Chondrocyte (in vitro differentiated cells): ENCODE data around the gene GADD45A. TPM values are rescaled to one million over a fixed set of nuclear protein-coding genes. Genes with fewer than 3 reads are reported as not detected.

Experiments
- DNase-seq: peaks from one replicate; pipeline ENCODE4 v3.0.0; 2021; ENCODE audit warnings: mixed read lengths, low spot score
- H3K27ac Mint-ChIP-seq: one replicate; pipeline ENCODE4 v1.8.0; 2021; ENCODE audit warnings: mild to moderate bottlenecking, moderate library complexity, mixed read lengths; ENCODE audit not compliant: unreplicated experiment
- H3K27me3 Mint-ChIP-seq: 2 replicates; pipeline ENCODE4 v1.8.0; 2021; ENCODE audit warnings: low read depth, mixed read lengths
- H3K36me3 Mint-ChIP-seq: 2 replicates; pipeline ENCODE4 v1.8.0; 2021; ENCODE audit warnings: low read depth, mixed read lengths
- H3K4me1 Mint-ChIP-seq: 2 replicates; pipeline ENCODE4 v1.8.0; 2021; ENCODE audit warnings: low read depth, mild to moderate bottlenecking, mixed read lengths
- H3K4me3 Mint-ChIP-seq: one replicate; pipeline ENCODE4 v1.8.0; 2021; ENCODE audit warnings: mild to moderate bottlenecking, moderate library complexity, mixed read lengths; ENCODE audit not compliant: unreplicated experiment
- H3K9me3 Mint-ChIP-seq: 2 replicates; pipeline ENCODE4 v1.8.0; 2021; ENCODE audit warnings: low read depth, mixed read lengths
- total RNA-seq: library from RNA; stranded (reverse); gene quantifications from 3 replicates; pipeline ENCODE4 v1.2.1, GENCODE V29; 2021
- TF ChIP-seq, protein P1 (sequence below): fragments of 200-600 bp; sonication (generic); IDR thresholded peaks from 2 replicates; pipeline ENCODE4 v1.5.0; 2021; ENCODE audit warnings: antibody characterized with exemption, mild to moderate bottlenecking, moderate library complexity

GADD45A gene
- total RNA-seq, 1 donor from 2014 or later = 89.4 TPM

DNA sequence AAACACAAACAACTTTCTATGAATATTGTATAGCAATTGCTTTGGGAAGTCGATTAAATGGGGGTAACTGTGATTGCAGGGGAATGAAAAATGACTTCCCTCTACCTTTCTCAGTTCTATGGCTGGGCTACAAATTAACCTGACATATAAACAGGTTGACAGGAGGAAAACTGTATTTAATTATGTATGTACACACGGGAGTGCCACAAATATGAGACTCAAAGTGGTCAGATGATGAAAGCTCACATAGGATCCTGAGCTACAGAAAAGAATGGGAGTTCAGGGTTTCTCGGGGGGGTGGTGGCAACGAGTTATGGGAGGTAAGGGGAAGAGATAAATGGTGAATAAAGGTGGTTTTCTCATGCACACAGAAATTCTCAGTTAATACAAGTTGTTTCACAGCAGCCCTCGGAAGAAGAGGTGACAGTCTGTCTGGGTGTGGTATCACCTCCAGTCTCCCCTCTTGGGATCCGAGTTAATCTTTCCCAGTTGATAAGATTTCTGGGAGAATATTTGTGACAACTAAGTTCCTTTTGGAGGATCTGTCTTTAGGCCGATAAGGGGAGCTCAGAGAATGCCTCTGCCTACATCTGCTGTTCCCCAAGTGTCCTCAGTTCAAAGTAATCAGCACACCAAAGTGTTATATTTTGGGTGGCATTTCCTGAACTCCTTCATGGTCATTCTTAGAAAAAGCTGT lies 26.3 kb downstream of the GADD45A start:
- Mint-ChIP-seq H3K9me3 (peaks cover 4% of the 10 kb centered on the region), H3K36me3 (peaks cover 5% of the 10 kb centered on the region), H3K27me3 (no peaks in the 10 kb centered on the region), H3K4me1 (peaks cover 78% of the 10 kb centered on the region), H3K27ac (peak overlapping the region; percentile 93), H3K4me3 (no peak overlapping the region)
- TF ChIP-seq, protein P1, sequence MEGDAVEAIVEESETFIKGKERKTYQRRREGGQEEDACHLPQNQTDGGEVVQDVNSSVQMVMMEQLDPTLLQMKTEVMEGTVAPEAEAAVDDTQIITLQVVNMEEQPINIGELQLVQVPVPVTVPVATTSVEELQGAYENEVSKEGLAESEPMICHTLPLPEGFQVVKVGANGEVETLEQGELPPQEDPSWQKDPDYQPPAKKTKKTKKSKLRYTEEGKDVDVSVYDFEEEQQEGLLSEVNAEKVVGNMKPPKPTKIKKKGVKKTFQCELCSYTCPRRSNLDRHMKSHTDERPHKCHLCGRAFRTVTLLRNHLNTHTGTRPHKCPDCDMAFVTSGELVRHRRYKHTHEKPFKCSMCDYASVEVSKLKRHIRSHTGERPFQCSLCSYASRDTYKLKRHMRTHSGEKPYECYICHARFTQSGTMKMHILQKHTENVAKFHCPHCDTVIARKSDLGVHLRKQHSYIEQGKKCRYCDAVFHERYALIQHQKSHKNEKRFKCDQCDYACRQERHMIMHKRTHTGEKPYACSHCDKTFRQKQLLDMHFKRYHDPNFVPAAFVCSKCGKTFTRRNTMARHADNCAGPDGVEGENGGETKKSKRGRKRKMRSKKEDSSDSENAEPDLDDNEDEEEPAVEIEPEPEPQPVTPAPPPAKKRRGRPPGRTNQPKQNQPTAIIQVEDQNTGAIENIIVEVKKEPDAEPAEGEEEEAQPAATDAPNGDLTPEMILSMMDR = no peak
- DNase-seq = no peak

DNA sequence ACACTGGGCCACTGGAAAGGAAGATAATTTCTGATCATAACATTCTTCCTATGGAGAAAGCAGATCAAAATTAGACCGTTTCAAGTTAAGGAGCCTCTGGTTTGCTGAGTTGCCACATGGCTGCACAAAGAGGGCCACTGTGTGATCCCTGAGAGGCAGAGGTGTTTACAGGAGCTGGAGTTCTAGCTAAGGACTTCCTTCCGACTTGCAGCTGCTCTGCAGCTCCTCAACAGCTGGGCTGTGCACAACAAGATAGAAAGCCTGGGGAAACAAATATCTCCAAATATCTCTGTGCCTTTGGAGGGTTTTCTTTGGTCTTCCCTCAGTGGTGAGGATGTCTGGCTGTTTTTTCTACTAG lies 26.8 kb downstream of the GADD45A start:
- Mint-ChIP-seq H3K4me3 (no peak overlapping the region), H3K27ac (peak overlapping the region; percentile 93), H3K9me3 (peaks cover 2% of the 10 kb centered on the region), H3K27me3 (no peaks in the 10 kb centered on the region), H3K36me3 (peaks cover 2% of the 10 kb centered on the region), H3K4me1 (peaks cover 79% of the 10 kb centered on the region)
- TF ChIP-seq, protein P1 = no peak
- no peak for DNase-seq

DNA sequence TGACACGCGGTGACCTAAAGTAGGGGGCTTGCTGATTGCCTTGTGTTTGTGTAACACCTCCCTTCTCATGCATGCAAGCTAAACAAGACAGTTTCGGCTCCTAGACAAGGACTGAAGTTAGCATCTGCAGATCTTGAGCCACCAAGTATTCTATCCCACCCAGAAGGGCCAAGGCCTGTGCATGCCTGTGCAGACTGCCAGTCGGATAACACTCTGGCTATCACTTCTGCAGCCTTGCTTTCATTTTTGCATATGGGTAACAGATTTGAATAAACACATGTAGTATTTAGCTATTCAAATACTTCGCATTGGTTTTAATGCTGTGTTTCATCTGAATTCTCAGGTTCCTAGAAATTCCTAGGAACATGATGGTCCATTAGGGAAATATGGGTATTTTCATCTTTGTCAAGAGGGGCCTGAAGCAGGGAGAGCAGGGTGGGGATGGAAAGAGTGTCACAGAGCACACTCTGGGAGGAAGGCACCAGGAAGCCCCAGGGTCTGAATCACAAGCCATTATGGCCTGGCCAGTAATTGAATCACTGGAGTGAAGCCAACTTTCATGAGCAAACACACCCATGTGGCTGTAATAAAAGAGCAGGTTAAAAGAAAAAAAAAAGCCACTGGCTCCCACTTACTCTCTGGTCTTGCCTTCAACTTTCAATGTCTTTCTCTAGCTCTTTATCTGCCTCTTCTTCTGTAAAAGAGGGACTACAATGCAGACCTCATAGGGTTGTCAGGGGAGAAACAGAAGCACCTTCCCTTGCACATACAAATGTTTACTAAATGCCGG lies 28.3 kb downstream of the GADD45A start:
- no peaks in the 10 kb centered on the region for H3K9me3 Mint-ChIP-seq
- peaks cover 72% of the 10 kb centered on the region for H3K4me1 Mint-ChIP-seq
- peak overlapping the region; percentile 83 for H3K27ac Mint-ChIP-seq
- H3K4me3 Mint-ChIP-seq = no peak overlapping the region
- H3K36me3 Mint-ChIP-seq = no peaks in the 10 kb centered on the region
- DNase-seq = no peak
- H3K27me3 Mint-ChIP-seq = no peaks in the 10 kb centered on the region
- TF ChIP-seq, protein P1 = no peak

DNA sequence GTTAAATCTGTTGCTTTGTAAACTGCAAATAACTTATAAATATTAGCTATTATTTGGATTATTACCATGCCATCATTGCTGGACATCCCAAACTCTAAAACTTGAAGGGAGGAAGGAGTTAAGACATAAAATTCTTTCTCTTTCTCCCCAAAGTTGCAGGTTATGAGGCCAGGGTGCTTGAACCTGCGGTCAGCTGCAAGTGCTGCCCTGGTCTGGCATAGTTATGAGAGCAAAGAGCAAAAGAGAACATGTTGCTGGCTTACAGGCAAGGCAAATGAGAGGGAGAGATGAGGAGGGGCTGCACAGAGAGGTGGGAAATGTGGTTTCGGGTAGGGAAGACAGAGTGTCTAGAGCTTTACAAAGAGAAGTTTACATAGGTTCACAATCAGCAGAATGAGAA lies 30.8 kb downstream of the GADD45A start:
- Mint-ChIP-seq H3K4me1 (peaks cover 67% of the 10 kb centered on the region), H3K36me3 (no peaks in the 10 kb centered on the region), H3K4me3 (no peak overlapping the region), H3K27me3 (no peaks in the 10 kb centered on the region), H3K27ac (no peak overlapping the region), H3K9me3 (no peaks in the 10 kb centered on the region)
- no peak for DNase-seq
- TF ChIP-seq, protein P1 = no peak

DNA sequence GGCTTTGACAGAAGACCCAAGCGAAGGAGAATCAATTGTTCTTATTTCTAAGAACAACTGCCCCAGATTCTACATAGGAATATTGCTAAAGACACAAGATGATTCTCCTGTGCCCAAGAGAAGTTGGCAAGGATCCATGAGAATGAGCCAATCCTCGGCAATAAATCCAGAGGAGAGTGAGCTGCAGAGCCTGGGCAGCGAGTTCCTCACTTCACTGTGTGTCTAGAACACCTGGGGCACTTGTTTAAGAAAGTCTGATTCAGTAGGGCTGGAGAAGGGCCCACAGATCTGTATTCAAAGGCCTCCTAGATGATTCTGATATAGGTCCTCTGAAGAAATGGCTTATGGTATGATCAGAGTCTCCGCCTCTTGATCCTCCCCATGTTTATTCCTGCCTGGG lies 31.8 kb downstream of the GADD45A start:
- no peaks in the 10 kb centered on the region for H3K27me3 Mint-ChIP-seq
- peak overlapping the region; percentile 36 for H3K27ac Mint-ChIP-seq
- H3K4me3 Mint-ChIP-seq = no peak overlapping the region
- H3K36me3 Mint-ChIP-seq = no peaks in the 10 kb centered on the region
- TF ChIP-seq, protein P1 = no peak
- H3K4me1 Mint-ChIP-seq = peaks cover 58% of the 10 kb centered on the region
- DNase-seq = no peak
- no peaks in the 10 kb centered on the region for H3K9me3 Mint-ChIP-seq
